NCI-H526 (cell line): ENCODE data around the gene FAM241A.
"Not testable (repeated sequence)": the region's sequence is repeated elsewhere in the genome, so short reads cannot be mapped to it uniquely, and the experiment has no call there.

Source experiments
- DNase-seq, 2 experiments: peaks; one replicate each; lab custom pipeline; 2025; lab: John Stamatoyannopoulos, UW

The FAM241A gene

DNA sequence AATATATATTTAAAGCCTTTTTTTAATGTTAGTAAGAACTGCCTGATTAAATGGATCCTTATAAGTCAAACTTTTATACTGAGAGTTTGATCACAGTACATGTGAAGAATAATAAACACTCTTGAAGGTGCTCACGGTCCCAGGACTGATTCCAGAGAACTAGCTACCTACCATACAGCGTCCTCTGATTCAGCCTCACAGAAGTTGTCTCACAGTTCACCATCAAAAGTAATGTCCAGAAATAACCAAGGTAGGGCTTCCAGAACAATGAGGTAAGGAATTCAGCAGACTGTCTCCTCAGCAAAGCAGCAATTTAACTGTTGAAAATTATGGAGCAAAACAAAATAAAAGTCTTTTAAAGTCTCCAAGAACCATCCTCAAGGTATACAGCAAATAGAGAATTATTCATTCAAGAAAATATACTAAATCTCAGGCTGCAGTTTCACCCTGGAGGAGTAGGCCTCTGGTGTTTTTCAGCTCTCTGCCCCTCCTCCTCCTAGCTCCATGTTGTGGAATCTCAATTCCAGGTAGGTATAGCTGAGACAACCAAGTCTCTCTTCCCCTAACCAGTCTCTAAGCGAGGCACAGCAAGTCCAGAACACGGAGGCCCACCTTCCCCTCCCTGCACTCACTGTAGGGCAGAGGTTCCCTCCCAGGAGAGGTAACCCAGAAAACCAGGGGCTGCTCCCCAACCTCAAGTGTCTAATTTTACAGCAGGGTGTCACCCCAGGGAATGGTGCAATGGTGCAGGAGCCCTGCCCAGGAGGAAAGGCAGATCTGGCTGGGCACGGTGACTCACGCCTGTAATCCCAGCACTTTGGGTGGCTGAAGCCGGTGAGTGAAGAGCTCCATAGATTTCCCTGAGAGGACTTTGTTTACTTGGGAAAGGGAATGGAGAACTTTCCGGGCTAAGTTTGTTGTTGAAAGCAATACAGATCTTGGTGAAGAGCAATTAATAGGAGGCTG lies 28.6 kb downstream of the FAM241A start:
- DNase-seq, result no peak

GRCh38 chr4:112175840-112176239 lies 30.6 kb downstream of the FAM241A start:
- DNase-seq, result no peak

DNA sequence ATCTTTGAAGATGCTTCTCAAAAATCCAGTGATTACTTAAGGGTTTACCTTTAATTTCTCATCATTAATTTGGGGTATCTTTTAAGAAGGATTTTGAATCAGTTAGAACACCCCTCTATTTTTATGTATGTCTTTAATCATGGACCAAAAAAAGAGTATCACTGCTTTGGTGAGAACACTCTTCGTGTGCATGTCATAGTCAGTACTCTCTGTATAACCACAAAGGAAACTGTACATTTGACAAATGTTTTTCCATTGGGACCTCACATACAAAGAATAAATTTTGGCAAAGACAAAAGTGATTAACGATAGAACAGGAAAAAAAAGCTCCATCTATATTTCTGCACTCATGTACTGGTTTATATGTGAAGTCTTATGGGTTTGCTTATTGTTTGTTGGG lies 31.3 kb downstream of the FAM241A start:
- DNase-seq, result no peak

GRCh38 chr4:112178741-112179140 lies 33.5 kb downstream of the FAM241A start:
- DNase-seq, result not testable (repeated sequence)

- no peak for DNase-seq
Measured at GRCh38 chr4:112181358-112182000, 36.2 kb downstream of the FAM241A start.

GRCh38 chr4:112182604-112183003 lies 37.4 kb downstream of the FAM241A start:
- DNase-seq, result no peak

DNA sequence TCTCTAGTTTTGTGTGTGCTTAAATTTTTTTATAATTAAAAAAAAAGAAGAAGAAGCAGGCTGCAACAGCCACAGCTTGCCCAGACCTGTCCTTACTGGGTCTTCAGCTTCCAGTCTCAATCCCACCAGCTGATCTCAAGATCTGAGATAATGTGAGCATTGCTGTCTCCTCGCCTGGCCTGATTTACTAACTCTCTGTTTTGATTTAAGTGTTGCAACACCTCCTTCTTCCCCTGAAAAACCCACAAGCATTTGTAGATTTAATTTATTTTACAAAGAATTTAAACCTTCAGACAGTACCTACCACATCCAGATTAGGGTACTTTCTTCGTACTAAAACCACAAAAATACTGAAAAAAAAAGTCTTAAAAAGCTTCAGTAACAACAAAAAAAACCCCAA lies 38.0 kb downstream of the FAM241A start:
- no peak for DNase-seq

GRCh38 chr4:112184438-112184837 lies 39.2 kb downstream of the FAM241A start:
- no peak for DNase-seq

- DNase-seq, result no peak
Measured at GRCh38 chr4:112185334-112185733, 40.1 kb downstream of the FAM241A start.

- DNase-seq, result no peak
Measured at GRCh38 chr4:112185740-112186670, 40.8 kb downstream of the FAM241A start.

GRCh38 chr4:112189754-112190153 lies 44.5 kb downstream of the FAM241A start:
- no peak for DNase-seq

DNA sequence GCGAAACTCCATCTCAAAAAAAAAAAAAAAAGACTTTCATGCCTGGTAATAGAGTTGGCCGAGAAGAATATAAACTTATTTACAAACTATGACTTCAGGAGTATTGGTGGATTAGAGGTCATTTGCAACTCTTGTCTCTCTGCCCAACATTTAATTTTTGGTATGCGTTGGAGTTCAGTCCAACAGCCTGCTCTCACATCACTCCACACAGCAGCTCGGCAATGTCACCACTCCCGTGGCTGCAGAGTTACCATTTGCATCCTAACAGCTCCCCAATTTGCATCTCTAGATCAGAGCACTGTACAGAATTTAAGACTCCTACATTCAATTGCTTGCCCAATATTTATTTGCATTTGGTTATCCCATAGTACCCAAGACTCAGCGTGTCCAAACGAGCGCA lies 45.4 kb downstream of the FAM241A start:
- peak; percentile 73 to 74 for DNase-seq

GRCh38 chr4:112196461-112196860 lies 51.2 kb downstream of the FAM241A start:
- no peak for DNase-seq

GRCh38 chr4:112199041-112199440 lies 53.8 kb downstream of the FAM241A start:
- no peak for DNase-seq

GRCh38 chr4:112201915-112202505 lies 56.8 kb downstream of the FAM241A start:
- DNase-seq, result no peak

- no peak for DNase-seq
Measured at GRCh38 chr4:112203593-112203992, 58.3 kb downstream of the FAM241A start.

- DNase-seq, result no peak
Measured at GRCh38 chr4:112206431-112206830, 61.2 kb downstream of the FAM241A start.

GRCh38 chr4:112208137-112209095 lies 63.2 kb downstream of the FAM241A start:
- DNase-seq, result not testable (repeated sequence)

- DNase-seq, result no peak
Measured at GRCh38 chr4:112210777-112211176, 65.5 kb downstream of the FAM241A start.

DNA sequence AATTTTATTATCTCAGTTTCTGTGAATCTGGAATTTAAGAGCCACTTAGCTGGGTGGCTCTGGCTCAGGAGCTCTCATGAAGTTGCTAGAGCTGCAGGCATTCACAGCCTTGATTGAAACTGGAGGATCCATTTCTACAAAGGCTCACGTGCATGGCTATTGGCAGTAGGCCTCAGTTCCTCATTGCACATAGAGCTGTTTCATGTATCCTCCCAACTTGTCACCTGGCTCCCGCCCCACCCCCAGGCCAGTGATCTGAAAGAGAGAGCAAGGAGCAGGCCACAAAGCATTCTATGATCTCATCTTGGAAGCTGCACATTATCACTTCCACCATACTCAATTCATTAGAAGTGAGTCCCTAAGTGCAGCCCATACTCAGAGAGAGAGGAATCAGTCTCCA lies 67.8 kb downstream of the FAM241A start:
- no peak for DNase-seq

DNA sequence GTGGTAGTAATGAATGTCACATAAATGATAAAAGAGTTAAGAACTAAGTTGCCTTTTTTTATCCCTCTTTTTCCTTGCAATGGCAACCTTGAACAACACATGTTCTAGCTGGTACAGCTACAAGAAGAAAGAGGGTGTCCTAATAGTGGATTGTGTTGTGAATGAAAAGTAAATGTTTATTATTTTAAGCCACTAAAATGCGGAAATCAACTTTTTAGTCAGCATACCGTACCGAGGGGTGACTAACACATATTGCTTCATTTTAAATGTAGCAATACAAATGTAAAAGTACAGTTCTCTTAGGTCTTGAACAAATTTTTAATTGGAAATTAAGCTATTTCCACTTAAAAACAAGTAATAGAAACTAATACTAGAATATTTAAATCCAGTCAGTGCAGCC lies 68.6 kb downstream of the FAM241A start:
- no peak for DNase-seq
